Left renal pelvis (tissue), 4 donors: ENCODE measurements around the gene COL28A1. TPM values are rescaled to one million over a fixed set of nuclear protein-coding genes. Genes with fewer than 3 reads are reported as not detected.

Experiments
- DNase-seq, 4 donors: peaks; one replicate each; pipeline ENCODE4 v3.0.0-alpha.2; 2013; ENCODE audit warnings: low read depth in 4 of 4, low spot score in 3 of 4
- polyA plus RNA-seq, 4 donors: library from polyadenylated mRNA; unstranded; fragments of 120-200 nt; gene quantifications; one replicate each; pipeline ENCODE4 v1.2.1, GENCODE V29; 2013; ENCODE audit not compliant: insufficient read length in 4 of 4

The COL28A1 gene
- polyA plus RNA-seq = 10 to 100 TPM; 10.9 to 68.9 (median 14.0) TPM

DNA sequence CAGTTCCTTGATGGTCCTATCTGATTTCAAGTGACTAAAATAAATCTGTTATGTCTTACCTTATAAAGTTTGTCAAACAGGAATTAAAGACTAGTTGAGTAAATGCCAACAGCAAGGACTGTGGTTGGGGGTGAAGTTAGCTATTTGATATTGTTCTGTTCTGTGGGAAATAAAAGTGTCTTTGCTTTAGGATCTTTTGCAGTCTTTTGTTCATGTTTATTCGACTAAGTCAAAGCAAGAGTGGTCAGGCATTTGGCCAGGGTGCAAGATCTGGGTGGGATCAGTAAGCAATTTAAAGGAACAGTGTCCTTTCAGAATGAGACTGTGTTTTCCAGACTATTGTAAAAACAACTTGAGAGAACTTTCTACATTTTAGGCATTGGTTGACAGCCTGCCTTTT lies at the start of gene COL28A1:
COL28A1 (minus strand) TSS at position 183 of the 400 bp plus-strand sequence. CDS start 2,998 bp downstream, outside the sequence.
- DNase-seq = no peak

DNA sequence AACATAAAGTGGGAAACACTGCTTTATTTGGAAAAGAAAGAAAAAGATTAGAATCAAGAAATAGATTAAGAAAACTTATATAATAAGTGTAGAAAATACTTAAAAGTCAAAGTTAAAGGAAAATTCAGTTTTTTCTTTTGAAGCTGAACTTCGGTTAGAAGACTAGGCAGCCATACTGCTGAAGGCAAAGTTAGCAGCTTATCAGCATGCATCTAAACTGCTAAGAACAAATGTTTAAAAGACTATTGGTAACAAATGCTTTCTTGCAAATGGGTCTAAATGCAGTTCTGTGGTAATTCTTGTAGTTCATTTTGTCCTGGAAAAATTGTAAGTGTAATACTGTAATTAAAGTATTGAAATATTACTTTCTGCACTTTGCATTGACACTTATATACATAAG lies 49.0 kb upstream of the COL28A1 start:
- DNase-seq = no peak

DNA sequence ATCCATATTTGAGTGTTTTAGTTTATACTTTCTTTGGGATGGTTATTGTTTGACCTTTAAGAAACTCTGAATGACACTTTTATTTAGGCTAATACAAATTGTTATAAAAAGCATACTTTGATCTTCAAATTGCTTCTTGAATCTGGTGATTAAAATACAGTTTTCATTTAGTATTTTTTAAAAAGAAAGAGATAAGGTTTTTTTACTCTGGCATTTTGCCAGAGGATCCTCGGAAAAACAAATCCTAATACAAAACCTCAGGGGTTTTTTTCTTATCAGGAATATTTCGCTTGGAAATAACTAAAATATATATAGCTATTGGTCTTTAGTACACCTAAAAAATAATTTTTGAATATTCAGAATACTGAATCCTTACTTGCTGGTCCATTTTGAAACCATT lies 48.1 kb upstream of the COL28A1 start:
- no peak for DNase-seq

DNA sequence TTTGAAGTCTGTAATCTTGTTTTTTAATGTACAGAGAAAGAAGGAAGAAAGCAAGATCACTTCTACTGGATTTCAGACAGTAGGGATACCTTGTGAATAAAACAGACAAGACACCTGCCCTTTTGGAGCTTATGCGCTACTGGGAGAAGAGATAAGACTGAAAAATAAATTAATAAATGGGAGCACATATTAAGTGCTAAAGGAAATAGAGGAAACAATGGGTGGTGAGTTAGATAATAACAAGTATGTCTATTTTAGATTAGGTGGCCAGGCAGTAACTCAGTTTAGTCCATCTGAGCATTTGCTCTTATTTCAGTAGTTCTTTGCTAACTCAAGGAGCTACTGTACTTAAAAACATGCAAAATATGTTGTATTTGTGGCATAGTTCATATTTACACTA lies 46.9 kb upstream of the COL28A1 start:
- no peak for DNase-seq

DNA sequence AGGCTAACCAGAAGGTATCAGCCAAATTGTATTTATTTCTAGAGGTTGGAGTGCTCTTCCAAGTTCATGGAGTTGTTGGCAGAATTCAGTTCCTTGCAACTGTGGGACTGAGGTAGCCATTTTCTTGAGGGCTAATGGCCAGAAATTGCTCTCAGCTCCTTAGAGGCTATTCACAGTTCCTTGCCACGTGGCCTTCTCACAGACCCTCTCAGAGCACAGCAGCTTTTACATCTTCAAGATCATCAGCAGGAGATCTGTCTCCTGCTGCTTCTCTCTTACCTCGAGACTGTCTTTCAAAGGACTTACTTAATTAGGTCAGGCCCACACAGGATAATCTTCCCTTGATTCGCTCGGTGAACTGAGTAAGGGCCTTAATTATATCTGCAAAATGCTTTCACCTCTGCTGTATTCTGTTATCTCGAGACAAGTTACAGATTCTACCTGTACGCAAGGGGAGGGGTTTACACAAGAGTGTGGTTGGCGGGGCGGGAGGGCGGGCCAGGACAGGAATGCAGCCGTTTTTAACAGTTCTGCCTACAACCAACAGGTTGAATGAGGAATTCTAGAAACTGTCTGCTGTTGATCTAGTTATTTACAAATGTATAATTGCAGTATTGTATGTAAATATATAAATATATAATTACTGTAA lies 46.0 kb upstream of the COL28A1 start:
- no peak for DNase-seq

DNA sequence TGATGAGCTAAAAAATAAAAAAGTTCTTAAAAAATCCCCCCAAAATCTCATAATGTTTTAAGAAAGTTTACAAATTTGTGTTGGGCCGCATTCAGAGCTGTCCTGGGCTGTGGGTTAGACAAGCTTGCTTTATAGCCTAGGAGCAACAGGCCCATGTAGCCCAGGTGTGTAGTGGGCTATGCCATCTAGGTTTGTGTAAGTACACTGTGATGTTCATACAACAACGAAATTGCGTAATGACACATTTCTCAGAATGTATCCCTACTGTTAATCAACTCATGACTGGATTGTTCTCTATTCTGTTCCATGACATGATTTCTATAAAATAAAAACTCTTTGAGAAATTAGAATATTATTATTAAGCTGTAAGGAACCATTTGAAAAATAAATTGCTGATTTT lies 44.0 kb upstream of the COL28A1 start:
- no peak for DNase-seq

DNA sequence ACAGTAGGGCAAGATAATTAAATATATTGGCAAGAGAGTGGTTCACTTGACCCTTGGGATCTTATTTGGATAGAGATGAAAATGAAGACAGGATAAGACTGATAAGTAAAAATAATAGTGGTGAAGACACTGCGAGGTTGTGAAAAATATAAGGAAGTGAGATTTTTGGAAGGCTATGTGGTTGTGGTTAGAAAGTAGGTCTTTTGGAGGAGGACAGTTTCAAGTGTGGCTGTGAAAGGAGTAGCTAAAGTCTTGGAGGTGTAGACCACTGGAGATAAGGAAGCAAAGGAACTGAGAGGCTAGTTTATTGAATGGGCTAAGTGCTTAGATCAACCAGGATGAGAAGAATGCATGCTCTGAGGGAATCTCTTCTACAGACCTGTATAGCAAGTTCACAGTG lies 42.2 kb upstream of the COL28A1 start:
- DNase-seq = no peak

GRCh38 chr7:7576344-7576743 lies 40.7 kb upstream of the COL28A1 start:
- no peak for DNase-seq

DNA sequence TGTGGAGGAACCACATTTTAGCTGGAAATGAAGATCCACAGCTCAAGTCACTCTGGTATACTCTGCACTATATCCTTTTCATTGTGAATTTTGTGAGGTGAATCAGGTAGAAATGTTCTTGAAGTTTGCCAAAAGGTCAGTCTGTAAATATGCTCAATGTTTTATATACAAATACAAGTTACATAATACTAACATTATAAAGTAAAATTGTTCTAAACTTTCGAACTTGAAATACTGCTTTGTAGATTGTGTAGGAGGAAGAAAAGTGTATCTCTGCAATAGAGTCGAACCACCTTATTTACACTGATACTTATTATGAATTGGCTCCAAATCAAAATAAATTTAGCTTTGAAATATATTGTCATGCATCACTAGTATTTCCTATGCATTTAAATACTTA lies 38.0 kb upstream of the COL28A1 start:
- no peak for DNase-seq

DNA sequence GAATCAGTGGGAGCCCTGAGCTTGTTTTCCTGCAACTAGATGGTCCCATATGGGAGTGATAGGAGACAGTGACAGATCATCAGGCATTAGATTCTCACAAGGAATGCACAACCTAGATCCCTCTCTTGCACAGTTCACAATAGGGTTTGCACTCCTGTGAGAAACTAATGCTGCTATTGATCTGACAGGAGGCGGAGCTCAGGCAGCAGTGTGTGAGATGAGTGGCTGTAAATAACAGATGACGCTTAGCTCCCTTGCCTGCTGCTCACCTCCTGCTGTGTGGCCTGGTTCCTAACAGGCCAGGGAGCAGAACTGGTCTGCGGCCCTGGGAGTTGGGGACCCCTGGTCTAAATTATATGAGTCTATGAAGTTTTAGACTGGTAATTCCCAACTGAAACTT lies 34.9 kb upstream of the COL28A1 start:
- no peak for DNase-seq

DNA sequence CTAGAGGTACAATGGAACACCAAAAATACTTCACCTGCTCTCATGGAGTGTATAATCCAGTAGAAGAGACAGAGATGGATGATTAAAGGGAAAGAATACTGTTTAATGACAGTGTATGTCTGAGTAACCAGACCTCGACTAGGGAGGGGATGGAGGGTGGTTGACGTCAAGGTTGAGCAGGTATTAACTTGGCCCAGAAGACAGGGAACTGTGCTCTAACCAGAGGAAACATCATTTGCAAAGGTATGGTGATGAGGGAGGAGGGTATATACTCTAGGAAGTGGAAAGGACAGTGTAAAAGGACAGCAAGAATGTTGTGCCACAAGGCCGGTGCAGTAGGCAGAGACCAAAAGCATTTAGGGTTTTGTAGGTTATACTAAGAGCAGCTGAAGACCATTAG lies 33.9 kb upstream of the COL28A1 start:
- no peak for DNase-seq

DNA sequence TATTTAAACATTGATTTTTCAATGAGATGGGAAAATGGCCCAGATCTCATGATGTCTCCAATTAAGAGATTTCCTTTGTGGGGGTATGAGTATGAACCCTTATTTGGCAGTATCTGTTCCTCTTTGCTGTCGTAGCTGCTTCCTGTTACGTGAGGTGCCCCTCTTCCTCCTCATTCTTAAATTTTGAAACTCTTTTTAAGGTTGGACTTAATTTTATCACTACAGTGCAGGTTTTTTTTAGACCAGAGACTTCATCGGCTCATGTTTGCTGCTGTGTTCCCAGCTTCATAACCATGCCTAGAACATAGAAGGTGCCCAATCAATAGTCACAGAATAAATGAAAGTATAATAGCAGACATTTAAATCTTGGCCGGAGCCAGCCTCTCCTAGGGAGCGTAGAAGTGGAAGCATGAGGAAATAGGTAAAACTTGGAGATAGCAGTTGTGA lies 33.4 kb upstream of the COL28A1 start:
- DNase-seq = no peak

- no peak for DNase-seq
Observed at GRCh38 chr7:7568553-7568952, 32.9 kb upstream of the COL28A1 start.

GRCh38 chr7:7567898-7568531 lies 32.3 kb upstream of the COL28A1 start:
- no peak for DNase-seq

DNA sequence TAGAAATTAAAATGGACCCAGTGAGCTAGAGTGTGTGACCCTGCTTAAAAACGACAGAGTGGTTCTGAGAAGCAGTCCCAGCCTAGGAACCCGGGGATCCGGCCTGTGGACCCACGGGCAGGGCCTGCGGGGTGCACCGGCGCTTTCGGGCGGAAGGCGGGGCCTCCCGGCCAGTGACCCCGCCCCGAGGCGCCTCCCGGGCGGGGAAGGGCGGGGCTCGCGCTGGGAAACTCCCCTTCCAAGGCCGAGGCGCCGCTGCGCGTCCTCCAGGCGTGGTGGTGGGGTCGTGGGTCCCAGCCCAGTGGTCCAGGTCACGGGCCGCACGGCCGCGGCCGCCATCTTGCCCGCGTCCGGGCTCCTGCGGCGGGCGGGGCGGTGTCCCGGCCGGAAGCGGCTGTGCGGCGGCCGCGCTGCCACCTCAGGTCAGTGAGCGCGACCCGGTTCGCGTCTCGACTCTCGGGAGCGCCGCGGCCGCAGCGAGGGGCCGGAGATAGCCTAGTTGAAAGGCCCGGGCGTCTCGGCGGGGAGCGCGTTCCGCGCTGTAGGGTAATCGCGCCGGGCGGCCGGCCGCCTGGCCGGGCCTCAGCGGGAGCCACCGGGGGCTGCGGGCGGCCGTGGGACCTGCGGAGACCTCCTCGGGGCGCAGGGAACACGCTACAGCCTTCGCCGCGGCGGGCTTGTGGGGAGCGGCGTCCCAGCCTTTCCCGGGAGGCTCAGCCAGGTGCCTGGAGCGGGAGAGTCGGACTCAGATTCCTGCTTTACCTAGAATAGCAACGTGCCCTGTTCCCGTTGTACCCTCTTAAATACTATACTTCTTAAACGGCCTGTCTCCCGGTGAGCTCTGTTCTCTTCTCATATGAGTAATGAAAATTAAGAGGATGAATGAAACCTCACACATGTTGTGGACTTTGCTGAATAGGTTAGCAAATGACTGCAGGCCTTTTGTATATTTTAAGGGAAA lies 31.3 kb upstream of the COL28A1 start, which contains the start of gene MIOS:
MIOS (plus strand) TSS at position 234 of the 961 bp plus-strand sequence. CDS start 5,592 bp downstream, outside the sequence.
- DNase-seq = peak; percentile 68 to 75 (median 70)

GRCh38 chr7:7565746-7566650 lies 30.3 kb upstream of the COL28A1 start:
- peak; percentile 31 to 46 (median 38) for DNase-seq

- no peak for DNase-seq
Observed at GRCh38 chr7:7565018-7565680, 29.5 kb upstream of the COL28A1 start.

- DNase-seq = no peak
Observed at GRCh38 chr7:7564323-7564780, 28.7 kb upstream of the COL28A1 start.

DNA sequence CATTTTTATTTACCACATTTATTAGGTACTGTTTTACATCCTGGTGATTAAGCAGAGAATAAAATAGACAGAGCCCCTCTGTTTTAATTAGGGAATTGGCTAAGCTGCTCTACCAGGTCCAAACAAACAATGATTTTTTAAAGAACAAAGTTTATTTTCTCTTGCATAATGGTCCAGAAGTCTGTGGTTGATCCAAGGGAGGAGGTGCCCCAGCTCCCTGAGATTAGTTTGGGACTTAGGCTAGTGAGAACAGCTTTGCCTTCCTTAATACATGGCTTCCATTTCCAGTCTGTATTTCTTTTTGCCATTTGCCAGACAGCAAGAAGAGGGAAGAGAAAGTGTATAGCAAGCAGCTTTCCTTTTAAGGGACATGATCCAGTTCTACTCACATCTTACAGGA lies 28.1 kb upstream of the COL28A1 start:
- DNase-seq = no peak
